Type B pancreatic cell (in vitro differentiated cells): ENCODE measurements around the gene CALHM4. TPM values are rescaled to one million over a fixed set of nuclear protein-coding genes. Genes with fewer than 3 reads are reported as not detected.

Experiments used
- DNase-seq: peaks from one replicate; pipeline ENCODE4 v3.0.0; 2021; ENCODE audit warnings: mixed read lengths; ENCODE audit not compliant: unreplicated experiment; ENCODE audit errors: extremely low spot score
- H3K27ac Mint-ChIP-seq: 2 replicates; pipeline ENCODE4 v1.8.0; 2021; ENCODE audit warnings: mild to moderate bottlenecking, mixed read lengths
- H3K27me3 Mint-ChIP-seq: 2 replicates; pipeline ENCODE4 v1.8.0; 2021; ENCODE audit warnings: mixed read lengths
- H3K36me3 Mint-ChIP-seq: 2 replicates; pipeline ENCODE4 v1.8.0; 2021; ENCODE audit warnings: mixed read lengths
- H3K4me1 Mint-ChIP-seq: one replicate; pipeline ENCODE4 v1.8.0; 2021; ENCODE audit warnings: mixed read lengths; ENCODE audit not compliant: unreplicated experiment
- H3K4me3 Mint-ChIP-seq: 2 replicates; pipeline ENCODE4 v1.8.0; 2021; ENCODE audit warnings: mild to moderate bottlenecking, mixed read lengths
- H3K9me3 Mint-ChIP-seq: 2 replicates; pipeline ENCODE4 v1.8.0; 2021; ENCODE audit warnings: mixed read lengths
- total RNA-seq: library from RNA; stranded (reverse); gene quantifications from 2 replicates; pipeline ENCODE4 v1.2.1, GENCODE V29; 2021; ENCODE audit warnings: low replicate concordance
- TF ChIP-seq, protein P1 (sequence below): fragments of 200-600 bp; sonication (generic); conservative IDR thresholded peaks from 2 replicates; pipeline ENCODE4 v1.5.0; 2021; ENCODE audit warnings: antibody characterized with exemption, mild to moderate bottlenecking

CALHM4 gene
- total RNA-seq, 1 donor from 2014 or later, result not detected

DNA sequence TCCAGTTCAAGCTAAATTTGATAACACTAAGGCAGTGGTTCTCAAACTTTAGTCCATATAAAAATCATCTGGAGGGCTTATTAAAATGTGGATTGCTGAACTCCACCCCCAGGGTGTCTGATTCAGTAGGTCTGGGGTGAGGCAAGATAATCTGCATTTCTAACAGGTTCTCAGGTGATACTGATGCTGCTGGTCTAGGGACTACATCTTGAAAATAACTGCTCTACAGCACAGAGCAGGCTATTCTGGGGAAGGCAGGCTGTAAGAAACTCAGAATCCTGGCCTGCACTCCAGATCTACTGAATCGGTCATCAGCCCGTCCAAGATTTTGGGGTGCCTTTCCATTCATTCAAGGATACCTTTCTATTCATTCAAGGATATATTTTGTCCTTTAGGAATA lies 30.7 kb upstream of the CALHM4 start:
- Mint-ChIP-seq H3K27me3 (peaks cover 4% of the 10 kb centered on the region), H3K4me3 (no peak overlapping the region), H3K27ac (no peak overlapping the region), H3K4me1 (peaks cover 15% of the 10 kb centered on the region), H3K9me3 (no peaks in the 10 kb centered on the region), H3K36me3 (no peaks in the 10 kb centered on the region)
- DNase-seq, result no peak
- TF ChIP-seq, protein P1, sequence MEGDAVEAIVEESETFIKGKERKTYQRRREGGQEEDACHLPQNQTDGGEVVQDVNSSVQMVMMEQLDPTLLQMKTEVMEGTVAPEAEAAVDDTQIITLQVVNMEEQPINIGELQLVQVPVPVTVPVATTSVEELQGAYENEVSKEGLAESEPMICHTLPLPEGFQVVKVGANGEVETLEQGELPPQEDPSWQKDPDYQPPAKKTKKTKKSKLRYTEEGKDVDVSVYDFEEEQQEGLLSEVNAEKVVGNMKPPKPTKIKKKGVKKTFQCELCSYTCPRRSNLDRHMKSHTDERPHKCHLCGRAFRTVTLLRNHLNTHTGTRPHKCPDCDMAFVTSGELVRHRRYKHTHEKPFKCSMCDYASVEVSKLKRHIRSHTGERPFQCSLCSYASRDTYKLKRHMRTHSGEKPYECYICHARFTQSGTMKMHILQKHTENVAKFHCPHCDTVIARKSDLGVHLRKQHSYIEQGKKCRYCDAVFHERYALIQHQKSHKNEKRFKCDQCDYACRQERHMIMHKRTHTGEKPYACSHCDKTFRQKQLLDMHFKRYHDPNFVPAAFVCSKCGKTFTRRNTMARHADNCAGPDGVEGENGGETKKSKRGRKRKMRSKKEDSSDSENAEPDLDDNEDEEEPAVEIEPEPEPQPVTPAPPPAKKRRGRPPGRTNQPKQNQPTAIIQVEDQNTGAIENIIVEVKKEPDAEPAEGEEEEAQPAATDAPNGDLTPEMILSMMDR, result no peak

DNA sequence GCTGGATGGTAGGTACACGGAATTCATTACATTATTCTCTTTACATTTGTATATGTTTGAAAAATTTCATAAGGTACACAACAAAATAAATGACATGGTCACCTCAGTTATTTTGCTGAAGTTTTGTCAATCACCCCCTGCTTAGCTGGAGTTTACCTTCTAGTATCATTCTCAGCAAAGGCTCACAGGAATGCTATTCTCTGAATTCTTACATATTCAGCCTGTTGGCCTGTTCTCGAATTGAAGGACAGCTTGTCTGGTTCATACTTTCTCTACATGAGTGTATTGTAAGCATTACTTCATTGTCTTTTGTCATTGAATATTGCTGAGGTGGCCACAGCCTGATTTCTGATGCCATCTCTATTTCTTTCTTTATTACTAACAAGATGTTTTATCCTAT lies 29.3 kb upstream of the CALHM4 start:
- Mint-ChIP-seq H3K27me3 (no peaks in the 10 kb centered on the region), H3K27ac (no peak overlapping the region), H3K36me3 (no peaks in the 10 kb centered on the region), H3K9me3 (no peaks in the 10 kb centered on the region), H3K4me1 (peaks cover 10% of the 10 kb centered on the region), H3K4me3 (no peak overlapping the region)
- no peak for DNase-seq
- TF ChIP-seq, protein P1, result no peak

DNA sequence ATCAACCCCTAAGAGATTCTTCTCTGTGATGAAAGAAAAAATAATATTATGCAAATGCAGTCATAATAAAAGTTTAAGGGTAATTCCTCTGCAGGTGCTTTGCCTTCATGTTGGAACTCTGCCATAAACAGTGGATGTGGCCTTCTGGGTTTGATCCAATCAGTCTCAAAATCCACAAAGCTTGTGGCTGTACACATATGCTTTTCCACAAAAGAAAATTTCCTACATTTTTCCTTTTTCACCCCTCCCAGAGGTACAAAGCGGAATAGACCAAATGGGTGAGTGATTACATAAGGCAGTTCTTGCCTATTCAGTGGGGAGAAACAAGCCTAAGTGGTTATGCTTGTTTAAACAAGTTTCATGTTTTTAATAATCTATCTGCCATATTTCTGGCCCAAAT lies 25.4 kb upstream of the CALHM4 start:
- no peak overlapping the region for H3K4me3 Mint-ChIP-seq
- peaks cover 7% of the 10 kb centered on the region for H3K27me3 Mint-ChIP-seq
- TF ChIP-seq, protein P1, result peak; percentile 17
- H3K36me3 Mint-ChIP-seq, result no peaks in the 10 kb centered on the region
- no peaks in the 10 kb centered on the region for H3K9me3 Mint-ChIP-seq
- H3K27ac Mint-ChIP-seq, result no peak overlapping the region
- H3K4me1 Mint-ChIP-seq, result peaks cover 39% of the 10 kb centered on the region
- DNase-seq, result no peak

DNA sequence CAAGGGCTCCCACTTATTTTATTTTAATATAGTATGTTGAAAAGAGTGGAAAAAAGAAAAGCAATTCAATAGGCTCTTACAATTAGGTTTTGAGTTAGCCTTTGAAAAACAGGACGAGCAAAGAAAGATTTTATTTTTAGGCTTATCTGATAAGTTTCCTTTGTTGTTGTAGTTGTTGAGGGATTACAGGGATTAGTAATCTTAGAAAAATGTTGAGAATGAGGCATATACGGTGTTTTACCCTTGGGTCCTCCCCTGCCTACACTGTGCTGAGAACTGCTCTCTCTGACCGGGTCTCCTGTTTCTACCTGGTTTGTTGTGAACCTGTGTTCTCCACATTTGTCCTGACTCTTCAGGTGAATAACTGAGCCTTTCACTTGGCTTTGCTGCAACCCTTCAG lies 24.8 kb upstream of the CALHM4 start:
- H3K9me3 Mint-ChIP-seq, result no peaks in the 10 kb centered on the region
- peak overlapping the region; percentile 19 for H3K27ac Mint-ChIP-seq
- H3K36me3 Mint-ChIP-seq, result no peaks in the 10 kb centered on the region
- TF ChIP-seq, protein P1, result no peak
- DNase-seq, result no peak
- peak overlapping the region; percentile 11 for H3K4me3 Mint-ChIP-seq
- H3K27me3 Mint-ChIP-seq, result peaks cover 9% of the 10 kb centered on the region
- H3K4me1 Mint-ChIP-seq, result peaks cover 45% of the 10 kb centered on the region

DNA sequence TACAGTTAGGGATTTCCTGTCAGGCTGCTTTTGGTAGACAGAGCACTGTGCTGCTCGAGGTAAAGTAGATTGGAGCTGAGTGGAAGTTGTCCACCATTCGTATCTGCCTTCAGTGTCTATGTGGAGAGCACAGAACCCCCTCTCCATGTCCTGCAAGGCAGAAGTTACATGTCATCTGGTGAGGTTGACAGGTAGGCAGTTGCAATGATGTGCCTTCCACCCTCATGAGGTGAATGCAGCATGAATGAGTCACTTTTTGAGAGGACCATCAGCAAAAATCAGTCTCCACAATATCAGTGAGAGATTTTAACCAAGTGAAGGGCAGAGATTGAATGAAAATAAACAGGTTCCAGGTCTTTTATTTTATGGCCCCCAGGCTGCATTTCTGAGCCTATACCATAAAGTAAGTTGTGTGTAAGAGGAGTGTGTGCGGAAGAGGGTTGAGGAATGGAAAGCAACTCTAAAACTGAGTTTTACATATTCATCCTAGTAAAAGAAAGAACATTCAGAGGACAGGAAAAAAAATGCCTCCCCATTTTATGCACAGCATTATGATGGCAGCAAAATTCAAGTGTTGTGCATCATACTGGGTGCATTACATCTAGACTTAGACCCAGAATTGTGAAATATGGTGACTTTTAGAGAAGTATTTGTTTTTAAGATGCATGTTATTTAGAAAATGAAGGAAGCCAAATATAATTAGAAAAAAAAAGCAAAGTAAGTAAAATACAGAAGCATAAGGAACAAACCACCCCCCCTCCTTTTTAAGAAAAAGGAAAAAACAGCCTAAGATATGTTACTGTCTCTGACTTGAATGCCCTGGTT lies 23.9 kb upstream of the CALHM4 start:
- H3K27me3 Mint-ChIP-seq, result peaks cover 10% of the 10 kb centered on the region

More for the DNA sequence above, 23.9 kb upstream of the CALHM4 start:
- Mint-ChIP-seq H3K4me3 (peak overlapping the region; percentile 16), H3K27ac (peak overlapping the region; percentile 52), H3K4me1 (peaks cover 46% of the 10 kb centered on the region), H3K36me3 (no peaks in the 10 kb centered on the region), H3K9me3 (no peaks in the 10 kb centered on the region)
- no peak for DNase-seq
- TF ChIP-seq, protein P1, result no peak
